HepG2 (cell line): ENCODE measurements around the gene NIT2. TPM values are rescaled to one million over a fixed set of nuclear protein-coding genes. Genes with fewer than 3 reads are reported as not detected.

Experiments used
- ATAC-seq: fragments of 200-7000 bp; cut with Tn5 transposase; 3 replicates; pipeline ENCODE4 v1.9.1; 2020; ENCODE audit warnings: mild to moderate bottlenecking, moderate library complexity
- BruUV-seq: library from RNA; stranded (reverse); fragments of 400-500 nt; replicated peaks from 2 replicates; lab custom pipeline; 2021; lab: Mats Ljungman, UMichigan
- CTCF ChIA-PET: fragments of 300-600 bp; formaldehyde crosslinking; extraction: SDS; loops from one replicate; lab custom pipeline; 2021; ENCODE audit warnings: low total read pairs, inconsistent platforms, low intra/inter-chr PET ratio; lab: Yijun Ruan, JAX
- POLR2A ChIA-PET: fragments of 350-600 bp; sonication (Branson Sonifier 250); formaldehyde crosslinking; loops from one replicate; lab custom pipeline; 2020; ENCODE audit warnings: antibody characterized with exemption, inconsistent platforms; lab: Yijun Ruan, JAX
- DNase-seq: peaks from one replicate; pipeline ENCODE4 v3.0.0-alpha.2; 2015; ENCODE audit warnings: low spot score
- FAIRE-seq: peaks from 3 replicates; lab custom pipeline; 2011; peaks lifted over from hg19 to GRCh38; lab: Jason Lieb, UNC
- H2AFZ ChIP-seq: one replicate; pipeline ENCODE4 v1.6.1; 2011; ENCODE audit warnings: low read length, inconsistent platforms
- H3K27ac ChIP-seq: fragments of 300-600 bp; 3 replicates; pipeline ENCODE4 v1.8.0; 2011; ENCODE audit warnings: mixed run types, mild to moderate bottlenecking, mixed read lengths, low read length, inconsistent platforms; ENCODE audit not compliant: insufficient read depth; ENCODE audit errors: extremely low read length
- H3K27me3 ChIP-seq, 2 experiments: fragments of 200-600 bp in 1 of 2; 2 replicates in 1 of 2; 3 replicates in 1 of 2; pipeline versions ENCODE4 v1.6.0 to v1.8.0; 2011; ENCODE audit warnings: low read length in 2 of 2, mild to moderate bottlenecking in 2 of 2, moderate library complexity in 2 of 2, inconsistent platforms in 1 of 2; ENCODE audit not compliant: insufficient read depth in 2 of 2, control insufficient read depth in 1 of 2
- H3K36me3 ChIP-seq, 2 experiments: fragments of 200-600 bp in 1 of 2; replicated peaks in 1 of 2; 2 replicates in 1 of 2; 3 replicates in 1 of 2; pipeline versions ENCODE4 v1.5.1 to v1.8.0; 2011; ENCODE audit warnings: low read length in 2 of 2, inconsistent platforms in 1 of 2; ENCODE audit not compliant: insufficient read depth in 2 of 2, control insufficient read depth in 1 of 2
- H3K4me1 ChIP-seq: 2 replicates; pipeline ENCODE4 v1.5.1; 2012; ENCODE audit warnings: low read length, inconsistent platforms; ENCODE audit not compliant: insufficient read depth
- H3K4me2 ChIP-seq: 2 replicates; pipeline ENCODE4 v1.6.0; 2011; ENCODE audit warnings: low read depth, low read length, inconsistent platforms
- H3K4me3 ChIP-seq, 3 experiments: fragments of 200-600 bp in 1 of 3; sonication (generic), shearing (Covaris generic) in 1 of 3; replicated peaks in 1 of 3; 2 replicates each; pipeline ENCODE4 v1.5.1; 2011 to 2016; ENCODE audit warnings: low read length in 3 of 3, inconsistent platforms in 2 of 3, low read depth in 2 of 3, mild to moderate bottlenecking in 2 of 3, control low read depth in 1 of 3, mixed read lengths in 1 of 3; ENCODE audit not compliant: insufficient read depth in 1 of 3
- H3K79me2 ChIP-seq: one replicate; pipeline ENCODE4 v1.6.1; 2011; ENCODE audit warnings: low read length, inconsistent platforms; ENCODE audit not compliant: insufficient read depth
- H3K9ac ChIP-seq: 2 replicates; pipeline ENCODE4 v1.6.0; 2011; ENCODE audit warnings: mild to moderate bottlenecking, low read depth, low read length, inconsistent platforms; ENCODE audit not compliant: insufficient read depth
- H3K9me3 ChIP-seq: 2 replicates; pipeline ENCODE4 v1.5.1; 2012; ENCODE audit warnings: mild to moderate bottlenecking, low read length
- H4K20me1 ChIP-seq: 2 replicates; pipeline ENCODE4 v1.6.0; 2011; ENCODE audit warnings: inconsistent platforms, mild to moderate bottlenecking, low read length, moderate library complexity; ENCODE audit not compliant: insufficient read depth
- BCL6 ChIP-seq: IDR thresholded peaks from 2 replicates; pipeline ENCODE4 v1.6.1; 2016; ENCODE audit warnings: missing genetic modification reagents, missing compliant biosample characterization
- KDM2A ChIP-seq: sonication (generic); formaldehyde crosslinking; IDR thresholded peaks from 2 replicates; pipeline ENCODE4 v1.4.0; 2020; ENCODE audit warnings: low read depth, missing genetic modification reagents, borderline replicate concordance
- KLF9 ChIP-seq: IDR thresholded peaks from 2 replicates; pipeline ENCODE4 v1.6.1; 2016; ENCODE audit warnings: low read depth
- KMT2A ChIP-seq: sonication (generic); formaldehyde crosslinking; IDR thresholded peaks from 2 replicates; pipeline ENCODE4 v1.4.0; 2020; ENCODE audit warnings: missing genetic modification reagents
- SALL1 ChIP-seq: sonication (generic); formaldehyde crosslinking; IDR thresholded peaks from 2 replicates; pipeline ENCODE4 v1.8.0; 2022; ENCODE audit warnings: mild to moderate bottlenecking, missing genetic modification reagents
- SATB2 ChIP-seq: sonication (generic); formaldehyde crosslinking; IDR thresholded peaks from 2 replicates; pipeline ENCODE4 v1.5.0; 2020; ENCODE audit warnings: missing genetic modification reagents
- TCF12 ChIP-seq, 2 experiments: fragments of 450-650 bp in 1 of 2; sonication (generic) in 1 of 2; formaldehyde crosslinking in 1 of 2; IDR thresholded peaks; 2 replicates each; pipeline versions ENCODE4 v1.6.1 to v1.8.0; 2017 to 2022; ENCODE audit warnings: antibody characterized with exemption in 1 of 2, mild to moderate bottlenecking in 1 of 2, missing genetic modification reagents in 1 of 2, moderate library complexity in 1 of 2
- ZNF564 ChIP-seq: sonication (generic); formaldehyde crosslinking; IDR thresholded peaks from 2 replicates; pipeline ENCODE4 v1.8.1; 2023; ENCODE audit warnings: mild to moderate bottlenecking, missing genetic modification reagents
- ZNF660 ChIP-seq: sonication (generic); formaldehyde crosslinking; IDR thresholded peaks from 2 replicates; pipeline ENCODE4 v1.5.1; 2020; ENCODE audit warnings: mild to moderate bottlenecking, low read depth, missing genetic modification reagents, borderline replicate concordance
- ZNF670 ChIP-seq: sonication (generic); formaldehyde crosslinking; IDR thresholded peaks from 2 replicates; pipeline ENCODE4 v1.8.0; 2022; ENCODE audit warnings: mild to moderate bottlenecking, missing genetic modification reagents, borderline replicate concordance
- ZSCAN21 ChIP-seq: sonication (generic); formaldehyde crosslinking; IDR thresholded peaks from 2 replicates; pipeline ENCODE4 v1.8.0; 2022; ENCODE audit warnings: mild to moderate bottlenecking, missing genetic modification reagents, moderate library complexity, borderline replicate concordance
- WGBS: methylation state at CpG from one replicate; pipeline ENCODE4 v1.1.6; 2017; ENCODE audit warnings: low lambda C conversion rate; 5-methylcytosine and 5-hydroxymethylcytosine counted together
- in situ Hi-C: cut with HindIII; loops from 2 replicates; pipeline ENCODE4 v1.10.0; 2017; ENCODE audit warnings: low pct_unique_long_range_greater_than_20kb; ENCODE audit not compliant: extremely low pct_ligation_motif_present
- intact Hi-C: fragments of 100-400 bp; cut with micrococcal nuclease; formaldehyde crosslinking; loops from one replicate; pipeline ENCODE4 v1.10.0; 2022; ENCODE audit not compliant: unreplicated experiment
- polyA plus RNA-seq, 8 experiments: library from polyadenylated mRNA; depleted of rRNA in 3 of 8; stranded (reverse) in 7 of 8; unstranded in 1 of 8; fragments of >200 nt; fragmentation: Illumina TruSeq in 4 of 8; extraction: Trizol in 4 of 8; gene quantifications; 2 replicates each; pipeline versions ENCODE4 v1.2.1 to v1.2.3, GENCODE V29; 2011 to 2016; ENCODE audit warnings: low read depth in 4 of 8, missing spikeins in 1 of 8, mixed read lengths in 1 of 8; ENCODE audit not compliant: insufficient read depth in 1 of 8
- total RNA-seq, 5 experiments: library from RNA; depleted of rRNA; stranded (reverse); fragments of >200 nt; fragmentation: Illumina TruSeq; extraction: Trizol; gene quantifications; 2 replicates each; pipeline ENCODE4 v1.2.3, GENCODE V29; 2016; ENCODE audit warnings: low read depth in 1 of 5
- TF ChIP-seq, protein P1 (sequence below), 2 experiments: sonication (generic) in 1 of 2; formaldehyde crosslinking in 1 of 2; IDR thresholded peaks; 2 replicates each; pipeline versions ENCODE4 v1.6.1 to v1.9.0; 2014 to 2022; ENCODE audit warnings: antibody characterized with exemption in 1 of 2, borderline replicate concordance in 1 of 2, inconsistent platforms in 1 of 2, low read depth in 1 of 2, missing genetic modification reagents in 1 of 2
- TF ChIP-seq, protein P2 (sequence below): sonication (generic); formaldehyde crosslinking; conservative IDR thresholded peaks from 2 replicates; pipeline ENCODE4 v1.8.0; 2022; ENCODE audit warnings: missing genetic modification reagents
- TF ChIP-seq, protein P3 (sequence below): sonication (generic); formaldehyde crosslinking; IDR thresholded peaks from 2 replicates; pipeline ENCODE4 v1.4.0; 2020; ENCODE audit warnings: low read depth, mild to moderate bottlenecking, missing genetic modification reagents

The NIT2 gene
- total and polyA plus RNA-seq, 2 of the 13 experiments (the other 11 are each of a cell fraction or from before 2014, with no cell fraction given): 43.4 to 49.1 TPM

DNA sequence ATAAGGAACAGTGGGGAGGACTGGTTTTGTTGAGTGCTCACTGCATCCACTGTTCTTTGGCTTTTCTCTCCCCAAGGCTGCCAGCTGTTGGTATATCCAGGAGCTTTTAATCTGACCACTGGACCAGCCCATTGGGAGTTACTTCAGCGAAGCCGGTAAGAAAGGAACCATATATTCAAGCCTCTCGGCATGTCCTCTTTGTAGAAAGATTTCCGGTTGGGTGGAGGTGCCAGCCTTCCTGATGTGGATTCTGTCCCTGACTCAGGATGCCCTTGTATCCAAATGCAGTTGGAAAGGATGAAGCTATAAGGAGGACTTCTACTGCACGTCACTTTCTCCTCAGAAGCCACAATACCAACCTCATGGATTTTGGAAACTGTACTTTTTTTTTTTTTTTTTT, 14.2 kb downstream of the NIT2 start:
- Histone ChIP-seq H3K27ac (no peak overlapping the region), H3K9me3 (no peaks in the 10 kb centered on the region), H3K27me3 (no peaks in the 10 kb centered on the region), H3K4me1 (peaks cover 23% of the 10 kb centered on the region), H3K4me2 (no peak overlapping the region), H2AFZ (no peak overlapping the region), H3K79me2 (no peaks in the 10 kb centered on the region), H3K4me3 (no peak overlapping the region), H3K9ac (no peak overlapping the region), H3K36me3 (peaks cover 10 to 44% of the 10 kb centered on the region in 2 experiments; a peak in 4 of 5 replicates), H4K20me1 (no peaks in the 10 kb centered on the region)
- POLR2A ChIA-PET: interaction anchor here (0.7 to 1.0 kb wide), 2 partner anchors 14 to 15 kb away, joined by 3 to 4 read pairs; partner anchors contain the start of gene NIT2
- 97% methylated on average over 5 of the region's 5 CpGs for WGBS
- CTCF ChIA-PET: no interaction called here
- FAIRE-seq (no peak), ATAC-seq (no peak), DNase-seq (no peak)
- in situ Hi-C loops: no loop called here
- no peak for TF ChIP-seq SATB2 (CRISPR knock-in tag)
- TF ChIP-seq KMT2A: no peak
- TF ChIP-seq TCF12 (IDR thresholded peaks at IDR 0.05): no peak
- no peak for TF ChIP-seq TCF12 (CRISPR knock-in tag; IDR thresholded peaks at IDR 0.05)
- TF ChIP-seq ZNF670 (CRISPR knock-in tag): no peak
- no peak for TF ChIP-seq SALL1 (CRISPR knock-in tag)
- TF ChIP-seq BCL6 (CRISPR knock-in tag): no peak
- TF ChIP-seq KDM2A (CRISPR knock-in tag): no peak
- TF ChIP-seq KLF9 (CRISPR knock-in tag): no peak
- TF ChIP-seq ZNF660: no peak
- TF ChIP-seq, protein P1, sequence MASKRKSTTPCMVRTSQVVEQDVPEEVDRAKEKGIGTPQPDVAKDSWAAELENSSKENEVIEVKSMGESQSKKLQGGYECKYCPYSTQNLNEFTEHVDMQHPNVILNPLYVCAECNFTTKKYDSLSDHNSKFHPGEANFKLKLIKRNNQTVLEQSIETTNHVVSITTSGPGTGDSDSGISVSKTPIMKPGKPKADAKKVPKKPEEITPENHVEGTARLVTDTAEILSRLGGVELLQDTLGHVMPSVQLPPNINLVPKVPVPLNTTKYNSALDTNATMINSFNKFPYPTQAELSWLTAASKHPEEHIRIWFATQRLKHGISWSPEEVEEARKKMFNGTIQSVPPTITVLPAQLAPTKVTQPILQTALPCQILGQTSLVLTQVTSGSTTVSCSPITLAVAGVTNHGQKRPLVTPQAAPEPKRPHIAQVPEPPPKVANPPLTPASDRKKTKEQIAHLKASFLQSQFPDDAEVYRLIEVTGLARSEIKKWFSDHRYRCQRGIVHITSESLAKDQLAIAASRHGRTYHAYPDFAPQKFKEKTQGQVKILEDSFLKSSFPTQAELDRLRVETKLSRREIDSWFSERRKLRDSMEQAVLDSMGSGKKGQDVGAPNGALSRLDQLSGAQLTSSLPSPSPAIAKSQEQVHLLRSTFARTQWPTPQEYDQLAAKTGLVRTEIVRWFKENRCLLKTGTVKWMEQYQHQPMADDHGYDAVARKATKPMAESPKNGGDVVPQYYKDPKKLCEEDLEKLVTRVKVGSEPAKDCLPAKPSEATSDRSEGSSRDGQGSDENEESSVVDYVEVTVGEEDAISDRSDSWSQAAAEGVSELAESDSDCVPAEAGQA (IDR thresholded peaks at IDR 0.05; ENCODE audit: low read depth): no peak
- TF ChIP-seq, protein P1 (CRISPR knock-in tag; IDR thresholded peaks at IDR 0.05; ENCODE audit: borderline replicate concordance): no peak
- no peak for TF ChIP-seq ZNF564 (CRISPR knock-in tag)
- TF ChIP-seq, protein P2, sequence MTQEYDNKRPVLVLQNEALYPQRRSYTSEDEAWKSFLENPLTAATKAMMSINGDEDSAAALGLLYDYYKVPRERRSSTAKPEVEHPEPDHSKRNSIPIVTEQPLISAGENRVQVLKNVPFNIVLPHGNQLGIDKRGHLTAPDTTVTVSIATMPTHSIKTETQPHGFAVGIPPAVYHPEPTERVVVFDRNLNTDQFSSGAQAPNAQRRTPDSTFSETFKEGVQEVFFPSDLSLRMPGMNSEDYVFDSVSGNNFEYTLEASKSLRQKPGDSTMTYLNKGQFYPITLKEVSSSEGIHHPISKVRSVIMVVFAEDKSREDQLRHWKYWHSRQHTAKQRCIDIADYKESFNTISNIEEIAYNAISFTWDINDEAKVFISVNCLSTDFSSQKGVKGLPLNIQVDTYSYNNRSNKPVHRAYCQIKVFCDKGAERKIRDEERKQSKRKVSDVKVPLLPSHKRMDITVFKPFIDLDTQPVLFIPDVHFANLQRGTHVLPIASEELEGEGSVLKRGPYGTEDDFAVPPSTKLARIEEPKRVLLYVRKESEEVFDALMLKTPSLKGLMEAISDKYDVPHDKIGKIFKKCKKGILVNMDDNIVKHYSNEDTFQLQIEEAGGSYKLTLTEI (CRISPR knock-in tag): no peak
- TF ChIP-seq ZSCAN21 (CRISPR knock-in tag): no peak
- TF ChIP-seq, protein P3, sequence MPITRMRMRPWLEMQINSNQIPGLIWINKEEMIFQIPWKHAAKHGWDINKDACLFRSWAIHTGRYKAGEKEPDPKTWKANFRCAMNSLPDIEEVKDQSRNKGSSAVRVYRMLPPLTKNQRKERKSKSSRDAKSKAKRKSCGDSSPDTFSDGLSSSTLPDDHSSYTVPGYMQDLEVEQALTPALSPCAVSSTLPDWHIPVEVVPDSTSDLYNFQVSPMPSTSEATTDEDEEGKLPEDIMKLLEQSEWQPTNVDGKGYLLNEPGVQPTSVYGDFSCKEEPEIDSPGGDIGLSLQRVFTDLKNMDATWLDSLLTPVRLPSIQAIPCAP (CRISPR knock-in tag): no peak
- intact Hi-C loops: no loop called here
- BruUV-seq: no TSS peak
